Lung (tissue), 12 donors: ENCODE results near the gene LCE2A. TPM values are rescaled to one million over a fixed set of nuclear protein-coding genes. Genes with fewer than 3 reads are reported as not detected.
"Not testable (repeated sequence)": the region's sequence is repeated elsewhere in the genome, so short reads cannot be mapped to it uniquely, and the experiment has no call there.

Experiments
- ATAC-seq: fragments of 200-7000 bp; cut with Tn5 transposase; one replicate; pipeline ENCODE4 v1.9.1; 2020; ENCODE audit warnings: moderate number of reproducible peaks; ENCODE audit not compliant: insufficient read depth, low FRiP score
- DNase-seq, 3 donors: peaks; one replicate each; pipeline ENCODE4 v3.0.0-alpha.2; 2013 to 2017
- H3K27ac ChIP-seq, 2 donors: one replicate each; pipeline ENCODE4 v1.5.1; 2013; ENCODE audit warnings: mild to moderate bottlenecking in 2 of 2, moderate library complexity in 2 of 2, control low read depth in 1 of 2, inconsistent platforms in 1 of 2, low read depth in 1 of 2, low read length in 1 of 2
- H3K27me3 ChIP-seq, 3 donors: one replicate each; pipeline ENCODE4 v1.5.1; 2013; ENCODE audit warnings: low read length in 2 of 3; ENCODE audit not compliant: control insufficient read depth in 3 of 3, insufficient read depth in 3 of 3
- H3K36me3 ChIP-seq, 4 donors: one replicate each; pipeline ENCODE4 v1.5.1; 2013; ENCODE audit warnings: low read length in 4 of 4, mild to moderate bottlenecking in 1 of 4, moderate library complexity in 1 of 4; ENCODE audit not compliant: control insufficient read depth in 4 of 4, insufficient read depth in 4 of 4
- H3K4me1 ChIP-seq, 5 donors: one replicate each; pipeline ENCODE4 v1.5.1; 2013; ENCODE audit warnings: low read length in 5 of 5, mild to moderate bottlenecking in 2 of 5, moderate library complexity in 1 of 5; ENCODE audit not compliant: control insufficient read depth in 5 of 5, insufficient read depth in 5 of 5
- H3K4me3 ChIP-seq: one replicate; pipeline ENCODE4 v1.5.1; 2013; ENCODE audit warnings: mild to moderate bottlenecking, control low read depth, moderate library complexity
- H3K9ac ChIP-seq, 2 donors: one replicate each; pipeline ENCODE4 v1.5.1; 2013; ENCODE audit warnings: low read length in 2 of 2, control low read depth in 1 of 2; ENCODE audit not compliant: insufficient read depth in 1 of 2
- H3K9me3 ChIP-seq, 4 donors: one replicate each; pipeline ENCODE4 v1.5.1; 2013; ENCODE audit warnings: low read length in 3 of 4, mild to moderate bottlenecking in 1 of 4, moderate library complexity in 1 of 4; ENCODE audit not compliant: control insufficient read depth in 4 of 4, insufficient read depth in 3 of 4
- CTCF ChIP-seq: IDR thresholded peaks from 2 replicates; pipeline ENCODE4 v1.5.1; 2012; ENCODE audit warnings: mild to moderate bottlenecking; ENCODE audit errors: control extremely low read depth, extremely low read depth
- WGBS, 2 donors: extraction: QIAGEN DNeasy Blood & Tissue Kit; methylation state at CpG; one replicate each; pipeline ENCODE4 v1.1.7; 2013; 5-methylcytosine and 5-hydroxymethylcytosine counted together
- polyA plus RNA-seq, 2 donors: library from polyadenylated mRNA; stranded (reverse); fragments of 200-250 nt; gene quantifications; one replicate each; pipeline ENCODE4 v1.2.1, GENCODE V29; 2013
- total RNA-seq, 2 donors: library from RNA; depleted of rRNA in 1 of 2; stranded (reverse); fragments of >200 nt in 1 of 2; gene quantifications; one replicate each; pipeline ENCODE4 v1.2.1, GENCODE V29; 2014 to 2021
- donor health status: control.
- donor health status: control.
- donor health status: Bipolar disorder and iron deficiency.
- donor health status: healthy.
- donor health status: DM: yes; HTN: yes; CAD: no.

The LCE2A gene
- total and polyA plus RNA-seq, 4 donors = not detected

GRCh38 chr1:152681616-152682015 lies 16.5 kb upstream of the LCE2A start:
- no peak for TF ChIP-seq CTCF
- Histone ChIP-seq H3K4me3 (no peak overlapping the region), H3K9ac (no peak overlapping the region), H3K4me1 (no peaks in the 10 kb centered on the region), H3K27me3 (no peaks in the 10 kb centered on the region), H3K27ac (no peak overlapping the region), H3K9me3 (peaks cover 0 to 4% (median 0%) of the 10 kb centered on the region in 4 donors), H3K36me3 (no peaks in the 10 kb centered on the region)
- DNase-seq = no peak
- no peak for ATAC-seq
- 61 to 63% methylated on average over 2 of the region's 2 CpGs for WGBS, 2 donors

GRCh38 chr1:152683846-152684245 lies 14.3 kb upstream of the LCE2A start:
- H3K9me3 ChIP-seq = peaks cover 0 to 4% (median 0%) of the 10 kb centered on the region in 4 donors
- H3K27ac ChIP-seq = no peak overlapping the region
- H3K4me1 ChIP-seq = no peaks in the 10 kb centered on the region
- TF ChIP-seq CTCF = no peak
- H3K4me3 ChIP-seq = no peak overlapping the region
- DNase-seq (no peak), ATAC-seq (no peak)
- no peaks in the 10 kb centered on the region for H3K27me3 ChIP-seq
- H3K9ac ChIP-seq = no peak overlapping the region
- H3K36me3 ChIP-seq = no peaks in the 10 kb centered on the region

GRCh38 chr1:152685823-152686222 lies 12.3 kb upstream of the LCE2A start, which contains the start of gene LCE2B:
Gene LCE2B, plus strand, starts transcription at chr1:152686123. Its CDS starts 721 bp downstream, at chr1:152686844.
- not testable (repeated sequence) for H3K9ac ChIP-seq, ATAC-seq, H3K4me1 ChIP-seq, DNase-seq, H3K27ac ChIP-seq, H3K9me3 ChIP-seq, H3K4me3 ChIP-seq, H3K36me3 ChIP-seq, H3K27me3 ChIP-seq
- whole genome bisulfite sequencing, 2 donors = 69 to 72% methylated on average over 2 to 4 of the region's 4 CpGs

- Histone ChIP-seq H3K4me1 (no peaks in the 10 kb centered on the region), H3K9ac (no peak overlapping the region), H3K4me3 (no peak overlapping the region), H3K9me3 (peaks cover 0 to 2% (median under 1%) of the 10 kb centered on the region in 4 donors), H3K27me3 (no peaks in the 10 kb centered on the region), H3K27ac (no peak overlapping the region), H3K36me3 (no peaks in the 10 kb centered on the region)
- DNase-seq (no peak), ATAC-seq (no peak)
- 78 to 83% methylated on average over 4 of the region's 4 CpGs for WGBS, 2 donors
- TF ChIP-seq CTCF = no peak
Observed at GRCh38 chr1:152699746-152700145, 1.6 kb downstream of the LCE2A start.
